NT2/D1 (cell line): ENCODE data around the gene RASSF1.

ENCODE experiments used
- DNase-seq: peaks from one replicate; pipeline ENCODE4 v3.0.0-alpha.2; 2011; ENCODE audit warnings: low read depth, low spot score
- H3K27me3 ChIP-seq: 2 replicates; pipeline ENCODE4 v1.6.0; 2011; ENCODE audit warnings: mild to moderate bottlenecking; ENCODE audit not compliant: insufficient read length, insufficient read depth
- H3K36me3 ChIP-seq: 2 replicates; pipeline ENCODE4 v1.6.1; 2011; ENCODE audit warnings: mild to moderate bottlenecking, low read length, mixed read lengths; ENCODE audit not compliant: insufficient read depth, insufficient read length
- H3K4me1 ChIP-seq: 2 replicates; pipeline ENCODE4 v1.5.1; 2011; ENCODE audit not compliant: insufficient read depth, insufficient read length
- H3K4me3 ChIP-seq: 2 replicates; pipeline ENCODE4 v1.5.1; 2011; ENCODE audit warnings: low read depth; ENCODE audit not compliant: insufficient read length
- H3K9ac ChIP-seq: 2 replicates; pipeline ENCODE4 v1.6.0; 2011; ENCODE audit warnings: low read depth; ENCODE audit not compliant: insufficient read length
- H3K9me3 ChIP-seq: 2 replicates; pipeline ENCODE4 v1.5.1; 2011; ENCODE audit warnings: mild to moderate bottlenecking, low read length; ENCODE audit not compliant: insufficient read depth
- SUZ12 ChIP-seq: IDR thresholded peaks from 2 replicates; pipeline ENCODE4 v1.6.1; 2011; ENCODE audit not compliant: insufficient read length, insufficient read depth; ENCODE audit errors: extremely low read depth
- YY1 ChIP-seq: IDR thresholded peaks from 2 replicates; pipeline ENCODE4 v1.6.1; 2011; ENCODE audit not compliant: insufficient read length, insufficient read depth
- ZNF274 ChIP-seq: IDR thresholded peaks from 2 replicates; pipeline ENCODE4 v1.6.1; 2011; ENCODE audit warnings: mild to moderate bottlenecking, low read depth, low read length

Gene RASSF1

GRCh38 chr3:50340448-50341329, at the start of gene RASSF1:
TSS of gene RASSF1 (minus strand) at chr3:50340836. CDS start at chr3:50340805, 31 bp downstream.
- TF ChIP-seq ZNF274 = no peak
- TF ChIP-seq SUZ12 = no peak
- no peak for TF ChIP-seq YY1
- no peak for DNase-seq
- Histone ChIP-seq H3K9ac (no peak within 1 kb of the TSS), H3K4me3 (no peak within 1 kb of the TSS), H3K9me3 (no peaks in the 10 kb centered on the region), H3K36me3 (peaks cover 10% of the 10 kb centered on the region), H3K4me1 (peaks cover 16% of the 10 kb centered on the region), H3K27me3 (peaks cover 35% of the 10 kb centered on the region)

- no peak for DNase-seq
- no peak for TF ChIP-seq ZNF274
- TF ChIP-seq SUZ12 = no peak
- TF ChIP-seq YY1 = no peak
Observed at GRCh38 chr3:50389414-50389767, 48.8 kb upstream of the RASSF1 start.

GRCh38 chr3:50388720-50389413, 48.2 kb upstream of the RASSF1 start:
- Histone ChIP-seq H3K9ac (no peak overlapping the region), H3K4me1 (peaks cover 11% of the 10 kb centered on the region), H3K9me3 (no peaks in the 10 kb centered on the region), H3K27me3 (no peaks in the 10 kb centered on the region), H3K36me3 (no peaks in the 10 kb centered on the region), H3K4me3 (no peak overlapping the region)
- DNase-seq = no peak
- TF ChIP-seq SUZ12 (no peak), YY1 (no peak), ZNF274 (no peak)

More at GRCh38 chr3:50389414-50389767, 48.8 kb upstream of the RASSF1 start:
- Histone ChIP-seq H3K9ac (no peak overlapping the region), H3K27me3 (no peaks in the 10 kb centered on the region), H3K4me1 (peaks cover 11% of the 10 kb centered on the region), H3K9me3 (no peaks in the 10 kb centered on the region), H3K4me3 (no peak overlapping the region), H3K36me3 (no peaks in the 10 kb centered on the region)

- Histone ChIP-seq H3K4me3 (no peak overlapping the region), H3K9ac (no peak overlapping the region), H3K27me3 (no peaks in the 10 kb centered on the region), H3K9me3 (no peaks in the 10 kb centered on the region), H3K36me3 (no peaks in the 10 kb centered on the region), H3K4me1 (peaks cover 11% of the 10 kb centered on the region)
- no peak for DNase-seq
- TF ChIP-seq ZNF274 = no peak
- no peak for TF ChIP-seq YY1
- TF ChIP-seq SUZ12 = no peak
Observed at GRCh38 chr3:50388016-50388719, 47.5 kb upstream of the RASSF1 start.

- Histone ChIP-seq H3K4me1 (peaks cover 5% of the 10 kb centered on the region), H3K9me3 (no peaks in the 10 kb centered on the region), H3K9ac (no peak overlapping the region), H3K36me3 (no peaks in the 10 kb centered on the region), H3K27me3 (no peaks in the 10 kb centered on the region), H3K4me3 (no peak overlapping the region)
- DNase-seq = no peak
- no peak for TF ChIP-seq SUZ12
- TF ChIP-seq ZNF274 = no peak
- no peak for TF ChIP-seq YY1
Observed at GRCh38 chr3:50385754-50386153, 45.1 kb upstream of the RASSF1 start.

GRCh38 chr3:50383750-50384149, 43.1 kb upstream of the RASSF1 start:
- no peak overlapping the region for H3K9ac ChIP-seq
- TF ChIP-seq SUZ12 (no peak), YY1 (no peak), ZNF274 (no peak)
- H3K4me1 ChIP-seq = peaks cover 3% of the 10 kb centered on the region
- H3K4me3 ChIP-seq = no peak overlapping the region
- H3K9me3 ChIP-seq = no peaks in the 10 kb centered on the region
- no peak for DNase-seq
- no peaks in the 10 kb centered on the region for H3K27me3 ChIP-seq
- H3K36me3 ChIP-seq = no peaks in the 10 kb centered on the region

- no peak overlapping the region for H3K9ac ChIP-seq
- H3K9me3 ChIP-seq = no peaks in the 10 kb centered on the region
- H3K4me1 ChIP-seq = peaks cover 6% of the 10 kb centered on the region
- H3K27me3 ChIP-seq = no peaks in the 10 kb centered on the region
- no peaks in the 10 kb centered on the region for H3K36me3 ChIP-seq
- no peak for TF ChIP-seq YY1
- no peak for TF ChIP-seq SUZ12
- TF ChIP-seq ZNF274 = no peak
- DNase-seq = no peak
- no peak overlapping the region for H3K4me3 ChIP-seq
Observed at GRCh38 chr3:50382722-50383121, 42.1 kb upstream of the RASSF1 start.
